RCC 7860 (cell line): ENCODE measurements around the gene DDX51.

Source experiments
- DNase-seq: peaks from one replicate; pipeline ENCODE4 v3.0.0-alpha.2; 2015; ENCODE audit warnings: low spot score
- FAIRE-seq: peaks from 2 replicates; lab custom pipeline; 2012; peaks lifted over from hg19 to GRCh38; lab: Jason Lieb, UNC

Gene DDX51

GRCh38 chr12:132167611-132168310 lies 23.6 kb upstream of the DDX51 start:
- DNase-seq (no peak), FAIRE-seq (no peak)

GRCh38 chr12:132166801-132167591 lies 22.9 kb upstream of the DDX51 start:
- no peak for FAIRE-seq
- DNase-seq: no peak

GRCh38 chr12:132166093-132166492 lies 22.0 kb upstream of the DDX51 start:
- FAIRE-seq (no peak), DNase-seq (no peak)

GRCh38 chr12:132165584-132165983 lies 21.5 kb upstream of the DDX51 start:
- FAIRE-seq (no peak), DNase-seq (no peak)

- no peak for FAIRE-seq
- no peak for DNase-seq
Observed at GRCh38 chr12:132164426-132164825, 20.3 kb upstream of the DDX51 start.

GRCh38 chr12:132163911-132164288 lies 19.8 kb upstream of the DDX51 start:
- DNase-seq (no peak), FAIRE-seq (no peak)

GRCh38 chr12:132163041-132163910 lies 19.2 kb upstream of the DDX51 start:
- FAIRE-seq (no peak), DNase-seq (no peak)

- FAIRE-seq: no peak
- DNase-seq: peak; percentile 44
Observed at GRCh38 chr12:132162508-132163031, 18.5 kb upstream of the DDX51 start.

- no peak for FAIRE-seq
- no peak for DNase-seq
Observed at GRCh38 chr12:132161796-132162507, 17.8 kb upstream of the DDX51 start.

- DNase-seq (no peak), FAIRE-seq (no peak)
Observed at GRCh38 chr12:132161036-132161781, 17.1 kb upstream of the DDX51 start.

- FAIRE-seq: no peak
Observed at GRCh38 chr12:132160601-132161035, 16.5 kb upstream of the DDX51 start.

GRCh38 chr12:132160016-132160415 lies 15.9 kb upstream of the DDX51 start:
- DNase-seq: no peak

More at GRCh38 chr12:132160601-132161035, 16.5 kb upstream of the DDX51 start:
- no peak for DNase-seq

GRCh38 chr12:132159555-132160003 lies 15.5 kb upstream of the DDX51 start:
- no peak for FAIRE-seq
- no peak for DNase-seq

More at GRCh38 chr12:132160016-132160415, 15.9 kb upstream of the DDX51 start:
- FAIRE-seq: no peak

GRCh38 chr12:132158677-132159554 lies 14.8 kb upstream of the DDX51 start:
- DNase-seq (no peak), FAIRE-seq (no peak)

GRCh38 chr12:132157733-132158409 lies 13.8 kb upstream of the DDX51 start:
- DNase-seq (no peak), FAIRE-seq (no peak)

GRCh38 chr12:132156573-132157325 lies 12.6 kb upstream of the DDX51 start:
- no peak for FAIRE-seq
- no peak for DNase-seq
